HG02798 (cell line): ENCODE data around the gene FIBCD1.

Experiments
- ATAC-seq: cut with Tn5 transposase; IDR thresholded peaks from one replicate; pipeline ENCODE4 v1.9.1; 2021; ENCODE audit warnings: mild to moderate bottlenecking; ENCODE audit not compliant: unreplicated experiment, poor library complexity

FIBCD1 gene

DNA sequence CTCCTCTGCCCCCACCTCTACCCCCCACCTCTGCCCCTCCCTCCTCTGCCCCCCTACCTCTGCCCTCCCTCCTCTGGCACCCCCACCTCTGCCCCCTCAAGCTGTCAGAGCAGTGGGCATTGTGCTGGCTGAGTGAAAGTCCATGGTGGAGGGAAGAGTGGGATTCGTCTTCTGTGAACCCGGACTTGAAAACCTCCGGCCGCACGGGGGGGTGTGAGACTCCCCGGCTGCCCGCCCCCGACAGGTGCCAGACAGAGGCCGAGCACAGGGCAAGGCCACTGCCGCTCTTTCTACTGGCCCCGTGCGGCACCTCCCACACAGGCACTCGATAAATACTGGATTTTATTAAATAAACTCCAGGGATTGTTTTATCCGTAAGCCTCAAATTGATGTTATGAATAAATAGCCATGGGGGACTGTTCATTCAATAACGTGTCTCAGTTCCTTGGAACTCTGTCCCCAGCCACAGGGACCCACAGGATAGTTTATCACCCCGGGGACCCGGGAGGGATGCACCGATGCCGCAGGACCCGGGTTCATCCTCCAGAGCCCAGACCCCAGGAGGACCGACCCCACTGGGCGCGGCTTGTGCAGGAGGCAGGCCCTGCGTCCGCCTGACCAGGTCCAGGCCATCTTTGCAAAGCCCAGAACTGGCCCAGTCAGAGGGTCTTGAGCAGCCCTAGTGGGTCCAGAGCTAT is 39.8 kb downstream of the FIBCD1 start:
- no peak for ATAC-seq

DNA sequence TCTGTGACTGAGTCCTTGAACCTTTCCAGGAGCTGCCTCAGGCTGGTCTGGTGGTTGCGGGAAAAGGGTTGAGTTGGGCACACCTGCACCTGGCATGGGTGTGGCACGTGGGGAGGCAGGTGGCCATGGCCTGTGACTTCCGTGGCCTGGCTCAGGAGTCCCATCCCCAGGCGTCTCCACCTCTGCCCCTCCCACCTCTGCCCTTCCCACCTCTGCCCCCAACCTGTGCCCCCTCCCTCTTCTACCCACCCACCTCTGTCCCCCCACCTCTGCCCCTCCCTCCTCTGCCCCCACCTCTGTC is 40.5 kb downstream of the FIBCD1 start:
- no peak for ATAC-seq

DNA sequence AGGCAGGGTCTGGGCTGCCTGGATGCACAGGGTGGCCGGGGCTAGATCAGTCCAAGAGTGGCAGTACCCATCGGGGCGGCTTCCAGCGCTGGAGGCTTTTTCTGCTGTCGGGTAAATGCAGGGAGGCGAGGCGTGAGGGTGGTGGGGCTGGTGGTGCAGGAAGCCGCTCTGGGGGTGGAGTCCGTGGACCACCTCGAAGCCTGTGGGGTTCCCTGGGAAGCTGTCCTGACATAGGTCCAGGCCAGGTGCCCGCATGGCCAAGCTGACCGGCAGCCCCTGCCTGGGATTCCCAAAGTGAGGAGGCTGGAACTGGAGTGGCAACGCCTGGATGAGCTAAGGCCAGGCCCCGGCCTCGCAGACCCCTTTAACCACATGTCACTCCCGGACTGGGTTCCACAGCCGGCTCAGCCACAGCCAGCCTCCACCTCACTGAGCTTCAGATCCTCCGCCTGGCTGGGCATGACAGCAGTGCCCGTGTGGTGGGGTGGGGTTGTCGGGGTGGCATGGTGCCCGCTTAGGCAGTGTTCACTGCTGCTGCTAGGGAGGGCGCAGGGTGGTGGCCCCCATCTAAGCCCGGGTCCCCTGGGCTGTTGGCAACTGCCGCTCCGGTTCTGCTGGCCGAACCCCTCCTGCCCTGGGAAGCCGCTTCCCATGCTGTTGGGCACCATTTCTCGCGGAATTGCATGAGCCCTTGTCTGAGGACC is 41.0 kb downstream of the FIBCD1 start:
- no peak for ATAC-seq

DNA sequence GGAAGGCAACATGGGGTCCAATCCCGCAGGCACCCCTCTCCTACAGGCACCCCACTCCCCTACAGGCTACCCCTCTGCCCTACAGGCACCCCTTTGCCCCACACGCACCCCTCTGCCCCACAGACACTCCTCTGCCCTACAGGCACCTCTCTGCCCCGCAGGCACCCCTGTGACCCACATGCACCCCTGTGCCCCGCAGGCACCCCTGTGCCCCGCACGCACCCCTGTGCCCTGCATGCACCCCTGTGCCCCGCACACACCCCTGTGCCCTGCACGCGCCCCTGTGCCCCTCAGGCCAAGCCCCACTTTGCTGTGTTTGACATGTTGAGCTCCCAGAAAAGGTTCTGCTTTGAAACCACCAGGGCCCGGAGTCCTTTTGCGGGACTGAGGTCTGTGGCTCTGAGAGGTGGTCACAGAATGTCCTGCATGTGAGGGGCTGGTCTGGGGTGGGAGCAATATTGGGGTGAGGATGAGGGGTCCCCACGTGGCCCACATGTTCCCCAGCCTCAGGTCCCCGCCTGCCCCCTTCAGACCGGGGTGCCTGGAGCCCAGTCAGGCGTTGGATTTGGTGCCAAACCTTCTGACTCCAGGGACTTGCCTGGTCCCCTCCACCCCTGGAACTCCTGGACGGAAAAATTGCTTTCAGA is 41.8 kb downstream of the FIBCD1 start:
- no peak for ATAC-seq

DNA sequence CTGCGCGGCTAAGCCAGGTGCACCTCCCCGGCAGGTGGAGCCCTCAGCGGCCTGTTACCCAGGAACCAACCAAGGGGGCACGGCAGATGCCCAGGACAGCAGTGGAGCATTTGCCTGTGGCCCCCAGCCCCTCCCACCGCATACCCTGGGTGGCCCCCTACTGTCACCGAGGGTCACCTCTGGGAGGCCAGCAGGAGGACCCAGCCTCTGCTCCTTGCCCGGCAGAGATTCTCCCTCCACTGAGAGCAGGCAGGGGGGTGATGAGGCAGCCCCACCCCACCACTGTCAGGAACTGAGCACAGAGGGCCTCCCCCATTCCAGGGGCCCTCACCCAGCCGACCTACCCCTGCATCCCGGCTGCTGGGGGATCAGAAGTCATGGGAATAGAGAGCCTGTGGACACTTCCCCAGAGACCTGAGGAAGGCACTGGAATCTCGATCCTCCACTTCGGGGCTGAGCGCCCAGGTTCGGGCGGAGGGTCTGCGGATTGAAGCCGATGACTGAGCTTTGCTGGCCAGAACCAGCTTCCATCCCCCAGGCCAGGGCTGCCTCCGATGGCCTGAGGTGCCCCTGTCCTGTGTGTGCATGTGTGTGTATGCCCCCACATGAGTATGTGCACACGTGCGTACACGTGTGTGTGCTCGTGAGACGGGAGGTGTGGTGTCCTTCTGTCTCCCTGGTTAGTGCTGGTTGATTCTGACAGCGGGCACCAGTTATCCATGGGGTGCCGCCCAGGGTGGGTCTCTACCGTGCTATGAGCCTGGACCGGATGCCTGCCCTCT is 42.6 kb downstream of the FIBCD1 start, which contains the start of gene QRFP:
TSS of gene QRFP (minus strand) at position 580 of the 782 bp plus-strand sequence. CDS start 2,974 bp downstream, outside the sequence.
- ATAC-seq = no peak

DNA sequence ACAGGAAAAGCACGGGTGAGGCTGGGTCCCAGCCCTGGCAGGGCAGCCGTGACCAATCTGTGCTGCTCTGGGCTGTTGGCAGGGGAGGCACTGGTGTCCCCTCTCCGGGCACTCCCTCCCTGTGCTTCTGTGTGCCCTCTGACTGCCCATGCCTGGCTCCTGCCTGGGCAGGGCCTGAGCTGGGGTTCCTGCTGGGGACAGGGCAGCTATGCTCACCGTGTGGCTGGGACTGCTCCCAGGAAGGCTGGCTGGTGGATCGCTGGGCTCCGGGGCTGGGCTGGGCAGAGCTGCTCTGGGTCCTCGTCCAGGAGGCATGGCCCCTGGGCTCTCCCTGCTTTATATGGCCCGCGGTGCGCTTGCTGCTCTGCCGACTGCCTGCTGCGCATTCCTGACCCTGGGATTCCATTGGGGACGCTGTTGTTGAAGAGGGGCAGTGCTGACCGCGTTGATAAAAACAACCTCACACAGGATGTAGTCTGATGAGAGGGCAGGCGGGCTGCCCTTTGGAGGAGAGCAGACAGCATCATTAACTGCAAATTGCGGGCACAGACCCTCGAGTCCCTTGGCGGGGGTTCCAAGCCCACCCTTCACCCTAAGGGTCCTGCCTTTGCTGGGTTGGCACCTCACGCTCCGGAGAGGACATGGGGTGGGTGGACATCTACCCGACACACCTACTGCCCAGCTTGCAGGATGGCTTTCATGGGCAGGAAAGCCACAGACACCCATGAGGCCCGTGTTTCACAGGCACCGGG is 43.4 kb downstream of the FIBCD1 start:
- no peak for ATAC-seq

DNA sequence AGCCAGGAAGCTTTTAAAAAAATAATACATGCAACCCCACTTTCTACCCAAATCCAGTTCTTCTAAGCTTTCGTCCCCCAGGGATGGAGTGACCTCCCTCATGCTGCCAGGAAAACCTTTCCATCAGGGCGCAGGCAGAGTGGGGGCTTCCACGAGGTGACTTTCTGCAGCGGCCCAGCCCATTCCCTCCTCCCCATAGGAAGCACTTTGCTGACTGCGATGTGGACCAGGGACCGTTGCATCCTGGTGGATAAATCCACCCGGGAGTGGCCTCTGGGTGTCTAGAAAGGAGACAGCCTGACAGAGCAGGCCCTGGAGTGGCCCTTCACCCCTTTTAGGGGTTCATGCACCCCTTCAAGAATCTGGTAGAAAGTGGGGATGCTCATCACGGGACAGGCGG is 44.0 kb downstream of the FIBCD1 start:
- no peak for ATAC-seq

DNA sequence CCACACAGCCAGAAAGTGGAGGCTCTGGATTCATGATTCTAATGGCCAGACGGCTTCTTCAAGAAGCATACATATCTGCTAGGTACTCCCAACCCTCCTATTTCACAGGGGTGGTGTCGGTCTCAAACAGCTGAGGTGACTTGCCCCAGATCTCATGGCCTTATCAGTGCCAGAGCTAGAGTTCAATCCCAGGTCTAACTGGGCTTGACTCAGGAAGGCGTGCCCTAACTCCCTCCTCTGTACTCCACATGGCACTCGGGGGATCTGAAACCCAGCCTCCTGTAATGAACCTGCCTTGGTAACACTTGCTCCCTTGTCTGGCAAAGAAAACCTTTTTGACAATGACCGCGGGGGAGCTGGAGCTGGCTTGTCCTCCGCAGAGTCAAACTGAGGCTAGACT is 44.5 kb downstream of the FIBCD1 start:
- ATAC-seq = no peak

DNA sequence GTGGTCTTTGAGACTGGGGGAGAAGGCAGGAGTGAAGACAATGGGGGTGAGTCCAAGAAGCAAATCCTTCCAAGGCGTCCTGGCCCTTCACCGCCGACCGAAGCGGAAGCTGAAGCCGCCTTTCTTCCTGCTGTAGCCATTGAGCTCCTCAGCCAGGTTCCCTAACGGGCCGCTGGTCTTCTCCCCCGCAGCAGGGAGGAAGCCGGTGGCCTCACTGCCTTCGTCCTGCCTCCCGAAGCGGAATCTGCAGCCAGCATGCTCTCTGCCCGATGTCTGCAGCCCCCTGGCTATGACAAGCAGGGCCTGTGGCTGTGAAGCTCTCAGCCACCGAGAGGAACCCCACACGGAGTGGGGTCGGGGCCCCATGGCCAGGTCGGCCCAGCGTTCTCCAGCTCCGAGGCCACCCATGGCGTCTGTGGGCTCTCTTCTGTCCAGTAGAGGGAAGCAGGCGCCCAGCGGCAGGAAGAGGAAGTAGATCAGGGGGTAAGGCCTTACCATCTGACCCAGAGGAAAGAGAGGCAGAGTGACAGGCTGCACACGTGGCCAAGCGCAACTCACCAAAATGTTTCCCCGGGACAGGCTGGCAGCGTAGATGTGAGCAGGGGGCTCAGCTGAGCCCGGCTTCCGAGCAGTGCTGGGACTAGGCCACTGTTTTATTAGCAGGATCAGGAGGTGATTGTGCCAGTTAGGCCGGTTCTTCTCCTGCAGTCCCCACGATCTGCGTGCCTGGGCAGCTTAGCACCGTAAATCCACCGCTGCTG is 45.5 kb downstream of the FIBCD1 start:
- ATAC-seq = no peak

DNA sequence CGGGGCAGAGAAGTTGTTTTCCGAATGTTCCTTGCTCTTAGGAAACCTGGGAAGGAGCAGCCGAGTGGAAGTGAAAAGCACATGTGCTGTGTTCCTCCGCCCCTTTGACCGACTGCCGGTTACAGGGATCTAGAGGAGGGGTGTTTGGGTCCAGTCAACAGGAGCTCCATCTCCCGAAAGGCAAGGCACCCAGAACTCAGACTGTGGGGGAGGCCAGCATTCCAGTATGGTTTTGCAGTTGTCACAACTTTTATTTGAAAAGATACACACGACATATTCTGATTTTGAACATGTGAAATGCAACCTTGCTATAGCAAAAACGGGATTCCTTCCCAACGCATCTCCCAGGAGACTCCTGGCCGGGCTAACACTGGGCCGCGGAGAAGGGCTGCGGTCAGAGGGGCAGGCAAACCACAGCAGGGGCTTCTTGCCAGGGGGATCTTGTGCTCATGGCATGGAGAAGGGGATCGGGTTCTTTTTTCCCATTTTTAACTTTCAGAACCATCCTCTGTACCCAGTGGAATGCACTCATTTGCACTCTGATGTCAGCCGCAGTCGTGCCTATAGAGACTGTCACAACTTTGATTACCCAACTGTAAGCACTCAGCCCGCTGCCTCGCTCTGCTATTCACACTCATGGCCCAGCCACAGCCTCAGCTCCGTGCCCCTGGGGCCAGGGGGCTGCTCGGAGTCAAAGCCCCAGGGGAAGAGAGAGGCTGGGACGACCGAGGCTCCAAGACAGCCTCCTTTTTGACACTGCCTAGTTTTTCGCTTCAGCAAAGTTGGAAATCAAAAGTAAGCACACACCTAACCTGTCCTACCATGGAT is 46.4 kb downstream of the FIBCD1 start:
- ATAC-seq = no peak

DNA sequence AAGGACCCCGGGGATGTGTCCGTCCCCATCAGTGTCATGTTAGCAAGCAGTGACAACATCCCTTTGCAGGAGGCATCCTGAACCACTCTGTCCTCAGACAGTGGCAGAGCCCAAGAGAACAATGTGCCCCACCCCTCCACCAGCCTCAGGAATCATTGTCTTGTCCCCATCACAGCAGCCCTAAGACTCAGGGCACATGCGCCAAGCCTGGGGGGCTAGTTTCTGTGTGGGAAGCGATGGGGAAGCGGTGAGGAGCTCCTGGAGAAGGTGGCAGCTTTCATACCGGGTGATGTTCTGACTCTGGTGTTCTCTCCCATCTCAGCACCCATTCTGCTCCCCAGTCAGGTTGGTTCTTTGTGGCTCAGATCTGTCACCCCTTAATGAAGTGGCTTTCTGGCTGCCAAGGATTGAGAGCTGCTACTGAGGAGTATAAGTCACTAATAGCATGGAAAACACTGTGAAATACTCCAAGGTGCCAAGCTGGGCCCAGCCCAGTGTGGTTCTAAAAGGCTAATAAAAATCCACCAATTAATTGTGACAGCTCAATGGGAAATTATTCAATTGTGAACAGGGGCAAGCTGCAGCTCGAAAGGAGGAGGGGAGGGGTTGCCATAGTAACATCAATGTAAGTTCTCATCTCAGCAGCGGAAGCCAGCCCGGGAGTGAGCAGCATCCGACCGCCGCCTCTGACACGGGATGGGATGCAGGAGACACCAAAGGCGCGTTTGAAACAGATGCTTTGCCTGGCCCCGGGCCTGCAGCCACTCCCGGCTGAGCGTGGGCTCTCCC is 47.2 kb downstream of the FIBCD1 start:
- ATAC-seq = no peak

DNA sequence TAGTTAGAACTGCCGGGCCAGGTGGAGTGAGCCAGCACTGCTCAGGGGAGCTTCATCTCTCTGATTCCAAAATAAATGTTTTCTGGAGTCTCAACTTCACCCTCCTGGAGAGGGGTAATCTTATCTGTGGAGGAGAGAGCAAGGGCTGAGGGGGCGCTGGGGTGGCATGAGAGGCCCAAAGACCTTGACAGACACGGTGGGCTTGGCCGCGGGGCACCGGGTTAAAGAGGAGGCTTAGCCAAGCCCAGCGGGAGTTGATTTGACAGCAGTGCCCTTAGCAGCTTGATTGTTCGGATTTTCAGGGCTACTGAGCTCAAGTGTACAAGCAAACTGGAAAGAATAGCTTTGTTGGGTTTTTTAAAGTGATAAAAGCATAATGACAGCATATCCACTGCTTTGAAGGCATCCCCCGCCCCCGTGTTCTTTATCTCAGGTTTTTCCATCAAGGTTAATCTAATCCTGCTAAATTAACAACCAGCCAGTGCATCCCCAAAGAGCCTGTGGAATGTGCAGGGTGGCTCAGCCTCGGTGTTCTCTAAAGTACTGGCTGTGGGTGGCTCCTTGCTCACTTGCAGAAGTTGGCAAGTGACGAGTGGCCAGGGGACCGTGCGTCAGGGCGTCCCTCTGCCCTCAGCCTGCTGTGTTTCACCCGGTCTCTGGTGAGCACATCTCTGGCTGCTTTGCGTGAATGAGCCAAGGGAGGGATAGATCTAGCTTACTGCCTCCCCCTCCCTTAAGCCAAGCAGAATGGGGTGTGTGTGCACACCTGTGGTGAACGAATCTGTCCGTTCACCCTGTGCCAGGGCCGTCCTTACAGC is 48.0 kb downstream of the FIBCD1 start:
- ATAC-seq = no peak

DNA sequence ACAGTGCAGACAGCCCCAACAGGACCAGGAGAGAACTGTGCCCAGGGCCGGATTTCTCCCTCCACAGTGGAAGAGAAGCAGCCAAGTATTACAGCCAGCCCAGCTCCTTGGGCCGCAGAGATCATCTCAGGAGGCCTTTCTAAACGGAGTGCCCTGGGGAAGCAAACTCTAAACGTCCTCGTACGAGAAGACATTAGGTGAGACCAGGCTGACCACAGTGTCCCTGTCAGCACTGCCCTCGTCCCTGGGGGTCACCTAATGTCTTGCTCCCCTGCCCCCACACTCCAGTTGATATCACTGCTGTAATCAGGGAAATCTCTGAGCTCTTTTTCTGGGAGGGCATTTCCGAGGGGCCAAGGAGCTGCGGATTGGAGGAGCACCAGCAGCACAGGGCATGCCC is 48.9 kb downstream of the FIBCD1 start:
- ATAC-seq = no peak

DNA sequence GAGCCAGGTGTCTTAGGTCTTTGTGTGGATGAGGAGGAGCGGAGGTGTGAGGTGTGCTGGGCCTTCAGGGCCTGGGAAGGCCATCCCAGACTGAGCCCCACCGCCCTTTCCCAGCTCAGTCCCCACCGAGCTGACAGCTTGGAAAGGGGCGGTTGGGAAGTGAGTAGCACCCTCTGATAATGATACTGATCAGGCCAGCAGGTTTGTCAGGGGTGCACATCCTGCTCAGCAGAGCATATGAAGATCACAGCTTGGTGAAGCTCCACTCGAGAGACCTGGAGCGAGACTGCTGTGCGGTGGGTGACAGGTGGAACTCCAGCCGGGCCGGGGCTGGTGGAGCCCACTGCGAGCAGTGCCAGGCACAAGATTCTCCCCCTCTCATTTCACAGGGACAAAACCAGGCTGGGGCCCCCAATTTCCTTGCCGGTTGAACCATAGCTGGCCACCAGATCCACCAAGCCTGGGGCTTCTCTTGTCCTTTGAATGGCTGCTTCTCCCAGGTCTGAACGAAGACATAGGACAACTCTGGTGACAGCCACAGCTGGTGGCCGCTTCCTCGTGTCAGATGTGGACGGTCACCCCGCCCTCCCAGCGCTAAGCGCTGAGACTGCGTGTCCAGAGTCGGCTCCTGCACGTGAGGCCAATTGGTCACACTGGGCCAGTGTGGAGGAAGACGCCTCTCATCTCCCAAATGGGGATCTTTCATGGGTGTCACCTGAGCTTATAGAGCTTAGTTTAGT is 50.7 kb downstream of the FIBCD1 start:
- ATAC-seq = no peak

DNA sequence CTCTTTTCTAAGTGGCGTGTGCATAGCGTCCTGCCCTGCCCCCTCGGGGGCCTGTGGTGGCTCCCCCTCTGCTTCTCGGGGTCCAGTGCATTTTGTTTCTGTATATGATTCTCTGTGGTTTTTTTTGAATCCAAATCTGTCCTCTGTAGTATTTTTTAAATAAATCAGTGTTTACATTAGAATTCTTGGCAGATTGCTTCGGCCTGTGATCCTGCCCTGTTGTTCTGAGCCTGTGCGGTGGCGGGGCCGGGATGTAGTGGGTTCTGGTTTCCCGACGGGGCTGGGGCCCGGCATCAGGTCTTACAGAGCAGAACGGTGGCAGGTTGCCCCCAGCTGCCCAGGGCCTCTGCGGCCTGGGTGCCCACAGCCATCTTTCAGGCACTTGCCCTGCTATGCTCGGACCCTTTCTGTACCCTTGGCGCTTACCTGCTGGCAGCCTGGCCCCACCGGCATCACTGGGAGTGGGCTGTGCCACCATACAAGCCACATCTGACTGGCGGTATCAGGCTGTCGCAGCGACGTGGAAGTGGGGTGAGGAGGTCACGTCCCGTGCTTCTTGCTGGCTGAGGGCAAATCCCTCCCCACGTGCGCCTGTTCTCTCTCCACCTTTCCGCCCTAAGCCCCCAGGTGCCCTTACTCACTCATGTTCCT is 51.4 kb downstream of the FIBCD1 start:
- no peak for ATAC-seq

DNA sequence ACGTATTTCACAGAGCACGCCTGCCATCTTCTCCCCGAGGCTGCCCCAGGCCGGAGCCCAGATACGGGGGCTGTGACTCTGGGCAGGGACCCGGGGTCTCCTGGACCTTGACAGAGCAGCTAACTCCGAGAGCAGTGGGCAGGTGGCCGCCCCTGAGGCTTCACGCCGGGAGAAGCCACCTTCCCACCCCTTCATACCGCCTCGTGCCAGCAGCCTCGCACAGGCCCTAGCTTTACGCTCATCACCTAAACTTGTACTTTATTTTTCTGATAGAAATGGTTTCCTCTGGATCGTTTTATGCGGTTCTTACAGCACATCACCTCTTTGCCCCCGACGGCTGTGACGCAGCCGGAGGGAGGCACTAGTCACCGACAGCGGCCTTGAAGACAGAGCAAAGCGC is 52.1 kb downstream of the FIBCD1 start:
- ATAC-seq = no peak
